Measurements from ENCODE around the gene UBA5. TPM values are rescaled to one million over a fixed set of nuclear protein-coding genes. Genes with fewer than 3 reads are reported as not detected.

Gene UBA5
- total RNA-seq, 2 donors from 2014 or later = 41.8 to 61.6 TPM

GRCh38 chr3:132713977-132714727, 54.0 kb downstream of the UBA5 start:
- Mint-ChIP-seq H3K27ac (no peak overlapping the region), H3K36me3 (ENCODE audit: low read depth) (peaks cover 91% of the 10 kb centered on the region), H3K27me3 (no peaks in the 10 kb centered on the region), H3K9me3 (no peaks in the 10 kb centered on the region), H3K4me3 (no peak overlapping the region), H3K4me1 (peaks cover 5% of the 10 kb centered on the region)
- no peak for ATAC-seq (replicated peaks)

GRCh38 chr3:132716372-132716771, 56.2 kb downstream of the UBA5 start:
- Mint-ChIP-seq H3K9me3 (no peaks in the 10 kb centered on the region), H3K4me1 (peaks cover 23% of the 10 kb centered on the region), H3K27me3 (no peaks in the 10 kb centered on the region)

GRCh38 chr3:132720228-132720627, 60.1 kb downstream of the UBA5 start:
- Mint-ChIP-seq H3K4me3 (peak overlapping the region; percentile 93), H3K27ac (peak overlapping the region; percentile 73), H3K4me1 (peaks cover 23% of the 10 kb centered on the region), H3K9me3 (no peaks in the 10 kb centered on the region), H3K36me3 (ENCODE audit: low read depth) (peaks cover 64% of the 10 kb centered on the region), H3K27me3 (no peaks in the 10 kb centered on the region)
- ATAC-seq (replicated peaks) = no peak

More at GRCh38 chr3:132716372-132716771, 56.2 kb downstream of the UBA5 start:
- Mint-ChIP-seq H3K4me3 (no peak overlapping the region), H3K27ac (no peak overlapping the region), H3K36me3 (ENCODE audit: low read depth) (peaks cover 92% of the 10 kb centered on the region)
- ATAC-seq (replicated peaks) = no peak

- Mint-ChIP-seq H3K27ac (peak overlapping the region; percentile 93), H3K4me1 (peaks cover 23% of the 10 kb centered on the region), H3K27me3 (no peaks in the 10 kb centered on the region), H3K36me3 (ENCODE audit: low read depth) (peaks cover 50% of the 10 kb centered on the region), H3K9me3 (no peaks in the 10 kb centered on the region), H3K4me3 (peak overlapping the region; percentile 93)
- ATAC-seq (replicated peaks) = peak; percentile 27
These were observed 61.5 kb downstream of the UBA5 start for GRCh38 chr3:132721479-132722164.

- peak; percentile 89 for ATAC-seq (replicated peaks)
- no peaks in the 10 kb centered on the region for H3K9me3 Mint-ChIP-seq
These were observed 62.3 kb downstream of the UBA5 start, which contains the start of gene NPHP3 for GRCh38 chr3:132722165-132723023. Gene NPHP3 (minus strand): TSS chr3:132722409. CDS start chr3:132722355, 54 bp downstream.

GRCh38 chr3:132723024-132723950, 63.2 kb downstream of the UBA5 start:
- no peaks in the 10 kb centered on the region for H3K9me3 Mint-ChIP-seq
- H3K36me3 Mint-ChIP-seq (ENCODE audit: low read depth) = peaks cover 35% of the 10 kb centered on the region
- H3K4me1 Mint-ChIP-seq = peaks cover 23% of the 10 kb centered on the region
- no peak for ATAC-seq (replicated peaks)
- peak overlapping the region; percentile 76 for H3K27ac Mint-ChIP-seq
- H3K27me3 Mint-ChIP-seq = no peaks in the 10 kb centered on the region
- peak overlapping the region; percentile 93 for H3K4me3 Mint-ChIP-seq

More at GRCh38 chr3:132722165-132723023, 62.3 kb downstream of the UBA5 start, which contains the start of gene NPHP3:
- Mint-ChIP-seq H3K27ac (peak within 1 kb of the TSS; percentile 93), H3K4me3 (peak within 1 kb of the TSS; percentile 93), H3K4me1 (peaks cover 23% of the 10 kb centered on the region), H3K27me3 (no peaks in the 10 kb centered on the region), H3K36me3 (ENCODE audit: low read depth) (peaks cover 44% of the 10 kb centered on the region)

- Mint-ChIP-seq H3K36me3 (ENCODE audit: low read depth) (peaks cover 4% of the 10 kb centered on the region), H3K4me1 (no peaks in the 10 kb centered on the region), H3K27ac (no peak overlapping the region), H3K4me3 (no peak overlapping the region), H3K9me3 (no peaks in the 10 kb centered on the region), H3K27me3 (peaks cover 8% of the 10 kb centered on the region)
- ATAC-seq (replicated peaks) = no peak
These were observed 66.3 kb downstream of the UBA5 start for GRCh38 chr3:132726341-132726823.

Other genes with a start within 250 kb of the UBA5 start
- 10 to 100 TPM; 27.7 to 37.9 TPM for gene DNAJC13, start 242.8 kb upstream of the UBA5 start, total RNA-seq
- under 1 TPM in 1 of 2 donors, not detected in 1; 0.21 TPM for gene ACKR4, start 63.1 kb upstream of the UBA5 start, total RNA-seq
- 10 to 100 TPM; 10.7 to 20.2 TPM for gene ACAD11, start 520 bp upstream of the UBA5 start, total RNA-seq
- 10 to 100 TPM; 15.6 to 35.5 TPM for gene NPHP3, start 62.1 kb downstream of the UBA5 start, total RNA-seq

Measured in activated T-helper 17 cell treated with anti-CD3 and anti-CD28 coated beads, Interleukin-2, amount 50 U/mL, for 72 hours (primary cell).